OCI-LY7 (cell line): ENCODE data around the gene MAGI1. TPM values are rescaled to one million over a fixed set of nuclear protein-coding genes. Genes with fewer than 3 reads are reported as not detected.

ENCODE experiments used
- BruUV-seq: library from RNA; stranded (reverse); fragments of 400-500 nt; replicated peaks from 2 replicates; lab custom pipeline; 2021; lab: Mats Ljungman, UMichigan
- CTCF ChIA-PET: fragments of 300-600 bp; sonication (Branson Sonifier 250); formaldehyde crosslinking; loops from one replicate; lab custom pipeline; 2022; ENCODE audit warnings: antibody characterized with exemption; ENCODE audit not compliant: unreplicated experiment; lab: Charles Lee
- POLR2A ChIA-PET: fragments of 300-600 bp; sonication (Branson Sonifier 250); formaldehyde crosslinking; loops from one replicate; lab custom pipeline; 2022; ENCODE audit warnings: antibody characterized with exemption; lab: Charles Lee
- DNase-seq: peaks from one replicate; pipeline ENCODE4 v3.0.0-alpha.2; 2015; ENCODE audit warnings: low spot score
- H2AFZ ChIP-seq: fragments of 200-600 bp; sonication (generic), shearing (Covaris generic); 2 replicates; pipeline ENCODE4 v1.6.1; 2014; ENCODE audit warnings: mild to moderate bottlenecking, antibody characterized with exemption, low read length, moderate library complexity
- H3K27ac ChIP-seq: fragments of 200-600 bp; sonication (generic); 2 replicates; pipeline ENCODE4 v1.5.1; 2014; ENCODE audit warnings: mixed run types, low read depth, mild to moderate bottlenecking, moderate library complexity, low read length, inconsistent platforms; ENCODE audit not compliant: poor library complexity, severe bottlenecking
- H3K36me3 ChIP-seq: fragments of 200-600 bp; sonication (generic); 2 replicates; pipeline ENCODE4 v1.6.1; 2014; ENCODE audit warnings: mild to moderate bottlenecking, antibody characterized with exemption, low read length, moderate library complexity, mixed read lengths; ENCODE audit not compliant: insufficient read depth
- H3K4me1 ChIP-seq: fragments of 200-600 bp; sonication (generic); 2 replicates; pipeline ENCODE4 v1.5.1; 2014; ENCODE audit warnings: mild to moderate bottlenecking, low read length; ENCODE audit not compliant: insufficient read depth, poor library complexity, severe bottlenecking
- H3K4me2 ChIP-seq: fragments of 200-600 bp; sonication (generic); 2 replicates; pipeline ENCODE4 v1.6.1; 2014; ENCODE audit warnings: mild to moderate bottlenecking, low read length
- H3K4me3 ChIP-seq: fragments of 200-600 bp; sonication (generic); 2 replicates; pipeline ENCODE4 v1.5.1; 2014; ENCODE audit warnings: mild to moderate bottlenecking, low read depth, low read length; ENCODE audit not compliant: poor library complexity, severe bottlenecking
- H3K79me2 ChIP-seq: fragments of 200-600 bp; sonication (generic); 2 replicates; pipeline ENCODE4 v1.6.1; 2016; ENCODE audit warnings: low read depth, mild to moderate bottlenecking, low read length, moderate library complexity, mixed read lengths; ENCODE audit not compliant: insufficient read depth
- H3K9me2 ChIP-seq: fragments of 200-600 bp; sonication (generic); 2 replicates; pipeline ENCODE4 v1.6.1; 2016; ENCODE audit warnings: mild to moderate bottlenecking, low read length, mixed read lengths; ENCODE audit not compliant: insufficient read depth
- H3K9me3 ChIP-seq: fragments of 200-600 bp; sonication (generic); 2 replicates; pipeline ENCODE4 v1.6.1; 2014; ENCODE audit warnings: mild to moderate bottlenecking, mixed run types, low read length, mixed read lengths
- H4K20me1 ChIP-seq: fragments of 200-600 bp; sonication (generic); 2 replicates; pipeline ENCODE4 v1.6.1; 2014; ENCODE audit warnings: mild to moderate bottlenecking, antibody characterized with exemption, low read length, moderate library complexity, mixed read lengths; ENCODE audit not compliant: insufficient read depth
- EZH2phosphoT487 ChIP-seq: fragments of 200-600 bp; sonication (generic); IDR thresholded peaks from 2 replicates; pipeline ENCODE4 v1.6.1; 2018; ENCODE audit warnings: low read depth, borderline replicate concordance, mild to moderate bottlenecking, mixed run types, antibody characterized with exemption, low read length, moderate library complexity, mixed read lengths
- intact Hi-C: fragments of 100-400 bp; cut with micrococcal nuclease; formaldehyde crosslinking; loops from one replicate; pipeline ENCODE4 v1.10.0; 2022; ENCODE audit not compliant: unreplicated experiment
- total RNA-seq, 2 experiments: library from RNA; depleted of rRNA in 1 of 2; stranded (reverse); fragments of >200 nt in 1 of 2; shearing (Covaris generic) in 1 of 2; gene quantifications; 2 replicates each; pipeline ENCODE4 v1.2.3, GENCODE V29; 2014 to 2022
- TF ChIP-seq, protein P1 (sequence below): fragments of 200-600 bp; sonication (generic); conservative IDR thresholded peaks from 2 replicates; pipeline ENCODE4 v1.5.1; 2014; ENCODE audit warnings: mild to moderate bottlenecking, antibody characterized with exemption, low read length, moderate library complexity, mixed read lengths

The MAGI1 gene
- total RNA-seq, 2 experiments from 2014 or later, result 0.63 to 2.5 TPM

- Histone ChIP-seq H3K36me3 (no peaks in the 10 kb centered on the region), H3K4me1 (no peaks in the 10 kb centered on the region), H3K79me2 (no peaks in the 10 kb centered on the region), H3K27ac (no peak overlapping the region), H3K4me3 (no peak overlapping the region), H4K20me1 (no peaks in the 10 kb centered on the region), H3K9me2 (no peaks in the 10 kb centered on the region), H3K9me3 (no peaks in the 10 kb centered on the region), H2AFZ (no peak overlapping the region), H3K4me2 (no peak overlapping the region)
- intact Hi-C loops, result no loop called here
- no TSS peak for BruUV-seq
- ChIA-PET CTCF (no interaction called here), POLR2A (interaction anchor here (0.7 kb wide), 1 partner anchor 132 kb away, joined by 3 read pairs; no protein-coding TSS in a partner anchor)
- DNase-seq, result no peak
- TF ChIP-seq, protein P1, sequence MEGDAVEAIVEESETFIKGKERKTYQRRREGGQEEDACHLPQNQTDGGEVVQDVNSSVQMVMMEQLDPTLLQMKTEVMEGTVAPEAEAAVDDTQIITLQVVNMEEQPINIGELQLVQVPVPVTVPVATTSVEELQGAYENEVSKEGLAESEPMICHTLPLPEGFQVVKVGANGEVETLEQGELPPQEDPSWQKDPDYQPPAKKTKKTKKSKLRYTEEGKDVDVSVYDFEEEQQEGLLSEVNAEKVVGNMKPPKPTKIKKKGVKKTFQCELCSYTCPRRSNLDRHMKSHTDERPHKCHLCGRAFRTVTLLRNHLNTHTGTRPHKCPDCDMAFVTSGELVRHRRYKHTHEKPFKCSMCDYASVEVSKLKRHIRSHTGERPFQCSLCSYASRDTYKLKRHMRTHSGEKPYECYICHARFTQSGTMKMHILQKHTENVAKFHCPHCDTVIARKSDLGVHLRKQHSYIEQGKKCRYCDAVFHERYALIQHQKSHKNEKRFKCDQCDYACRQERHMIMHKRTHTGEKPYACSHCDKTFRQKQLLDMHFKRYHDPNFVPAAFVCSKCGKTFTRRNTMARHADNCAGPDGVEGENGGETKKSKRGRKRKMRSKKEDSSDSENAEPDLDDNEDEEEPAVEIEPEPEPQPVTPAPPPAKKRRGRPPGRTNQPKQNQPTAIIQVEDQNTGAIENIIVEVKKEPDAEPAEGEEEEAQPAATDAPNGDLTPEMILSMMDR, result no peak
- TF ChIP-seq EZH2phosphoT487, result no peak
Measured at GRCh38 chr3:65988411-65989180, 50.1 kb downstream of the MAGI1 start.

DNA sequence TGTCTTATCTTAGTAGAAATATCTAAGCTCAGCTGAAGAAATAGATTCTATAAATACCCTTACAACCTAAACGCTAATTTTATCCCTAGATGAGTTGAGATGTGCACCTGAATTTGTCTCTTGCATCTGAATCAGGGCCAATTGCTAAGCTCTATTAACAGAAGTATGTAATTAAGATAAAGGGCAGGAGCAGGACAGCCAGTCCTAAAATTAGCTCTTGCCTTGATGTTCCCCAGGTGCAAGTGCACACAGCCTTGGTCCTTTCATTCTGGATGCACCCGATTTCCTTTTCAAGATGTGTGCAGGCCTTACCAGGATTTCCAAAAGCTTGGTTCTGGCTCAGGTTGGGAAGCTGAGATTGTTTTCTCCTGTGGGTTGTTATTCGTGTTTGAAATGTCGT, 52.4 kb downstream of the MAGI1 start:
- DNase-seq, result no peak
- intact Hi-C loops, result no loop called here
- Histone ChIP-seq H3K4me1 (no peaks in the 10 kb centered on the region), H3K79me2 (no peaks in the 10 kb centered on the region), H3K36me3 (no peaks in the 10 kb centered on the region), H3K4me3 (no peak overlapping the region), H3K9me2 (no peaks in the 10 kb centered on the region), H3K27ac (no peak overlapping the region), H4K20me1 (no peaks in the 10 kb centered on the region), H3K9me3 (no peaks in the 10 kb centered on the region), H3K4me2 (no peak overlapping the region), H2AFZ (no peak overlapping the region)
- TF ChIP-seq, protein P1, result no peak
- TF ChIP-seq EZH2phosphoT487, result no peak
- CTCF ChIA-PET, result no interaction called here
- no TSS peak for BruUV-seq
- POLR2A ChIA-PET, result interaction anchor here (0.6 to 0.7 kb wide), 3 partner anchors 65 to 495 kb away, joined by 3 read pairs; no protein-coding TSS in a partner anchor

DNA sequence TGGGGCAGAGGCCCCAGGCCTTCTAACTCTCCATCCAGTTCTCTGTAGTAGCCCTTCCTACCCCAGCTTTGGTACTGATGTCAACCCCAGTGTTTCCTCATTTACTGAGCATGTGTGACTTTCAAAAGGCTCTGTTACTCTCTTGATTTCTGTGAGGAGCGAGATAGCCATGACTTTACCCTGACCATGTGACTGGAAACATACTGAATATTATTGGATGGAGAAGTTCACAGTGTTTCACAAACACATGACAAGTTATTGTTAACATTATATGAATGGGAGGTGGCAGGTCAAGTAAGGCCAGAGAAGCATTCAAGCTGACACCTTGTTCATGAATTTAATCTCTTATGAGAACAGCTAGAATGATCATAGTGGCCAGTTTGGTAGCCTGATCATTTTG, 53.7 kb downstream of the MAGI1 start:
- BruUV-seq, result no TSS peak

More for the DNA sequence above, 53.7 kb downstream of the MAGI1 start:
- intact Hi-C loops, result no loop called here
- Histone ChIP-seq H3K27ac (no peak overlapping the region), H3K4me2 (no peak overlapping the region), H3K36me3 (no peaks in the 10 kb centered on the region), H3K79me2 (no peaks in the 10 kb centered on the region), H3K4me3 (no peak overlapping the region), H3K9me3 (no peaks in the 10 kb centered on the region), H3K4me1 (no peaks in the 10 kb centered on the region), H4K20me1 (no peaks in the 10 kb centered on the region), H3K9me2 (no peaks in the 10 kb centered on the region), H2AFZ (no peak overlapping the region)
- CTCF ChIA-PET, result no interaction called here
- TF ChIP-seq, protein P1, result no peak
- no peak for TF ChIP-seq EZH2phosphoT487
- no peak for DNase-seq
- POLR2A ChIA-PET, result interaction anchor here (1.2 kb wide), 1 partner anchor 10 kb away, joined by 3 read pairs; no protein-coding TSS in a partner anchor
